ENCODE measurements around the gene SCGB1C1.

The SCGB1C1 gene

DNA sequence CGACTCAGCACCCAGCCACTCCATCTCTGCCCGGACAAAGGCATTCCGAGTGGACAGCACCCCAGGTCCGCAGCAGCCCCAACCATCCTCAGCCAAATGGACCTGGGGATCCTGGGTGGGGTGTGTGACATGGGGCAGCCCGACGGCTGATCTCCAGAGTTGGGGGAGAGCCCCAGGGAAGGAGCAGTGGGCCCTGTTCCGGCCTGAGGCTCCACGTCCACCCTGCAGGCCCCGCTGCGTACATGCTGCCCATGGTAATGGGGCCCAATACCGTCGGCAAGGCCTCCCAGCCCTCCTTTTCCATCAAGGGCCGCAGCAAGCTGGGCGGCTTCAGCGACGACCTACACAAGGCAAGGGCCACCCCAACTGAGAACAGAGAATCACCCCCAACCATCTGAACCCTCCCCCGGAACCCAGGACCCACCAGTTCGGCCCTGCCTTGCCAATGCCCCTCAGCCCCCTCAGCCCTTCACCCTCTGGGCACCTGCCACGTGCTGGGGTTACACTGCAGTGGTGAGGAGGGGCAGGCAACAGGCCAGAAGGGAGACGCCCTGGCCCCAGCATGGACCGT, 5.4 kb downstream of the SCGB1C1 start:
- no peak for DNase-seq (ENCODE audit: low read depth)
- TF ChIP-seq, protein P1, sequence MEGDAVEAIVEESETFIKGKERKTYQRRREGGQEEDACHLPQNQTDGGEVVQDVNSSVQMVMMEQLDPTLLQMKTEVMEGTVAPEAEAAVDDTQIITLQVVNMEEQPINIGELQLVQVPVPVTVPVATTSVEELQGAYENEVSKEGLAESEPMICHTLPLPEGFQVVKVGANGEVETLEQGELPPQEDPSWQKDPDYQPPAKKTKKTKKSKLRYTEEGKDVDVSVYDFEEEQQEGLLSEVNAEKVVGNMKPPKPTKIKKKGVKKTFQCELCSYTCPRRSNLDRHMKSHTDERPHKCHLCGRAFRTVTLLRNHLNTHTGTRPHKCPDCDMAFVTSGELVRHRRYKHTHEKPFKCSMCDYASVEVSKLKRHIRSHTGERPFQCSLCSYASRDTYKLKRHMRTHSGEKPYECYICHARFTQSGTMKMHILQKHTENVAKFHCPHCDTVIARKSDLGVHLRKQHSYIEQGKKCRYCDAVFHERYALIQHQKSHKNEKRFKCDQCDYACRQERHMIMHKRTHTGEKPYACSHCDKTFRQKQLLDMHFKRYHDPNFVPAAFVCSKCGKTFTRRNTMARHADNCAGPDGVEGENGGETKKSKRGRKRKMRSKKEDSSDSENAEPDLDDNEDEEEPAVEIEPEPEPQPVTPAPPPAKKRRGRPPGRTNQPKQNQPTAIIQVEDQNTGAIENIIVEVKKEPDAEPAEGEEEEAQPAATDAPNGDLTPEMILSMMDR (IDR thresholded peaks at IDR 0.05; ENCODE audit: insufficient read depth, low read depth, low read length, missing control alignments) = no peak
- no peak overlapping the region for H3K4me3 ChIP-seq (ENCODE audit: low read length)

DNA sequence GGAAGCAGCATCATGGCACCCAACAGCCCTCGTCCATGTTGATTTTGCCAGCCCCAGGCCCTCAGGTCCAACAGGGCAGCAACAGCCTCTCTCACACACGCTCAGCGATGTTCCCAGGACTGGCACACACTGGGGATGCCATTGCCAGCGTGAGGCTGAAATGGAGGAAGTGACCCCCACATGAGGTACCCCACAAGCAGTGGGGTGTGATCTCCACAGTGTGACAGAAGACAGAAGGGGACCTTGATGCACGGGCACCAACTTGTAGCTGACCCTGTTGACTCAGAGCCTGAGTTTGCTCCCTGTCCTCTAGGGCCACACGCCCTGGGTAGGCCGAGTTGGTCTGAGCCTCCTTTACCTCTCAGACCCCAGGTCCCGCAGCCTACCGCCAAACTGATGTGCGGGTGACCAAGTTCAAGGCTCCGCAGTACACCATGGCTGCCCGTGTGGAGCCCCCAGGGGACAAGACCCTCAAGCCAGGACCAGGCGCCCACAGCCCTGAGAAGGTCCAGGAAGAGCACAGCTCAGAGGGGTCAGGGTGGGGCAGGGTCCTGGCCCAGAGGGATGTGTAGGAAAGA, 6.2 kb downstream of the SCGB1C1 start:
- TF ChIP-seq, protein P1 (IDR thresholded peaks at IDR 0.05; ENCODE audit: insufficient read depth, low read depth, low read length, missing control alignments) = no peak
- no peak for DNase-seq (ENCODE audit: low read depth)
- H3K4me3 ChIP-seq (ENCODE audit: low read length) = no peak overlapping the region

DNA sequence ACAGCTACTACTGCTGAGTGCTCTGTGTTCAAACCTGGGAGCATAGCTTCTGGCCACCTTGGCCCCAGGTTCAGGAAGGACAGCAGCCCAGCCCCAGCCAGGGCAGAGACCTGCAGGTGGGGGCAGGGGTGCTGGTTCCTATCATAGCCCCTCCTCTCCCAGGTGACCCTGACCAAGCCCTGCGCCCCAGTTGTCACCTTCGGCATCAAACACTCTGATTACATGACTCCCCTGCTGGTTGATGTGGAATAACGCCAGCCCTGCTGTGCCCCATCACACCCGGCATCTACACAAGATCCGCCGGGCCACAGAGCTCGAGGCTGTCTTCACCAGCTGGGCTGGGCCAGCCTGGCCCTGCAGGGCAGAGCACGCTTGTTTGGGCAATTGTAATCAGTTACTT, 6.9 kb downstream of the SCGB1C1 start:
- DNase-seq (ENCODE audit: low read depth) = no peak
- TF ChIP-seq, protein P1 (IDR thresholded peaks at IDR 0.05; ENCODE audit: insufficient read depth, low read depth, low read length, missing control alignments) = no peak

DNA sequence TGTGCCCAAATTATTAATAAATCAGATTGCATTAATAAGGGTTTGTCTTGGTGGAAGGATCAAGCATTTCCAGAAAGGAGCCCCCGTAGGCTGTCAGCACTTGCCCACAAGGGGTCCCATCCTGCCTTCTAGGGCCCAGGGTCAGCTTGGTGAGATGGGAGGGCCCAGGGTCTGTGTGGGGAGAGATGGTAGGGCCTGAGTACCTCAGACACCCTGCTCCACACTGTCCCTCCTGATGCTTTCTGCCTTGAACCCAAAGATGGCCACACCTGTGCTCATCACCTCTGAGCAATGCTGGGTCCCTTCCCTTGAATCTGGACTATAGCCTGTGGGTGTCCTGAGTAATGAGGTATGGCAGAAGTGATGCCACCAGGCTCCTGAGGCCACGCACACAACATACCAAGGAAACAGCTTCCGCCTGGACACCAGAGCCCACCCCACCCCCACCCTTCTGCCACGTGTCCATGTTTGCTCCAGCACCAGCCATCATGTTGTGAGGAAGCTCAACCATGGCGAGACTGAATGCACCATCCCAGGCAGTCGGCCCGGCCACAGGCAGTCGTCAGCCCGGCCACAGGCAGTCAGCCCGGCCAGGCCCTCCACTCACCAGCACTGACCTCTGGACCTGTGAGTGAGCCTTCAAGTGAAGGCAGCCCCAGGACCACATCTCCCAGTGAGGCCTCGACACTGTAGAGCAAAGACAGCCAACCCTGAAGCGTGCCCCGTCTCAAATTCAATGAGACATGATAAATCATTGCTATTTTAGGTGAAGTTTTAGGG, 7.5 kb downstream of the SCGB1C1 start:
- no peak for DNase-seq (ENCODE audit: low read depth)
- no peak overlapping the region for H3K4me3 ChIP-seq (ENCODE audit: low read length)
- TF ChIP-seq, protein P1 (IDR thresholded peaks at IDR 0.05; ENCODE audit: insufficient read depth, low read depth, low read length, missing control alignments) = no peak

More for the DNA sequence above, 6.9 kb downstream of the SCGB1C1 start:
- no peak overlapping the region for H3K4me3 ChIP-seq (ENCODE audit: low read length)

DNA sequence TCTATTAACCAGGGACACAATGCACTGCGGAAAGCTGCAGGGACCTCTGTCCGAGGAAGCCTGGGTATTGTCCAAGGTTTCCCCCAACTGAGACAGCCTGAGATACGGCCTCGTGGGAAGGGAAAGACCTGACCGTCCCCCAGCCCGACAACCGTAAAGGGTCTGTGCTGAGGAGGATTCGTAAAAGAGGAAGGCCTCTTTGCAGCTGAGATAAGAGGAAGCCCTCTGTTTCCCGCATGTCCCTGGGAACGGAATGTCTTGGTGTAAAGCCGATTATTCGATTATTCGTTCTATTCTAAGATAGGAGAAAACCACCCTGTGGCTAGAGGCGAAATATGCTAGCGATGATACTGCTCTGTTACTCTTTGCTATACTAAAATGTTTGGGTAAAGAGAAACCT, 9.1 kb downstream of the SCGB1C1 start:
- H3K4me3 ChIP-seq (ENCODE audit: low read length) = no peak overlapping the region
- TF ChIP-seq, protein P1 (IDR thresholded peaks at IDR 0.05; ENCODE audit: insufficient read depth, low read depth, low read length, missing control alignments) = no peak
- DNase-seq (ENCODE audit: low read depth) = no peak

DNA sequence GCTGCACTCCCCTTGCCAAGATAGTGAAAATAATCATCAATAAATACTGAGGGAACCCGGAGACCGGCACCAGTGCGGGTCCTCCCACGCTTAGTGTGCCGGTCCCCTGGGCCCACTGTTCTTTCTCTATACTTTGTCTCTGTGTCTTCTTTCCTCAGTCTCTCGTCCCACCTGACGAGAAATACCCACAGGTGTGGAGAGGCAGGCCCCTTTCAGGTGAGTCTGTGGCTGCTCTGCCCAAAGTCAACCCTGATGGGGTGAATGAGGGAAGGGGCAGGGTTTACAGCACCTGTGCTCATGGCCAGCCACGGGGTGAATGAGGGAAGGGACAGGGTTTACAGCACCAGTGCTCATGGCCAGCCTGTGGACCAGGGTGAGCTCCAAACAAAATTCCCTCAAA, 9.6 kb downstream of the SCGB1C1 start:
- DNase-seq (ENCODE audit: low read depth) = no peak
- no peak overlapping the region for H3K4me3 ChIP-seq (ENCODE audit: low read length)

More for the DNA sequence above, 9.6 kb downstream of the SCGB1C1 start:
- TF ChIP-seq, protein P1 (IDR thresholded peaks at IDR 0.05; ENCODE audit: insufficient read depth, low read depth, low read length, missing control alignments) = no peak

Measured in epithelial cell of esophagus (primary cell).